B cell (primary cell): ENCODE measurements around the gene SMURF2. TPM values are rescaled to one million over a fixed set of nuclear protein-coding genes. Genes with fewer than 3 reads are reported as not detected.
"Not testable (repeated sequence)": the region's sequence is repeated elsewhere in the genome, so short reads cannot be mapped to it uniquely, and the experiment has no call there.

Experiments
- ATAC-seq: fragments of 200-7000 bp; cut with Tn5 transposase; one replicate; pipeline ENCODE4 v1.10.0; 2021; ENCODE audit warnings: low read depth, mild to moderate bottlenecking, moderate number of reproducible peaks, moderate library complexity
- CTCF ChIA-PET: fragments of 350-600 bp; sonication (Branson Sonifier 250); formaldehyde crosslinking; loops from one replicate; lab custom pipeline; 2021; ENCODE audit warnings: antibody characterized with exemption, inconsistent platforms; lab: Charles Lee
- POLR2A ChIA-PET: fragments of 350-600 bp; sonication (Branson Sonifier 250); formaldehyde crosslinking; loops from one replicate; lab custom pipeline; 2021; ENCODE audit warnings: antibody characterized with exemption; lab: Charles Lee
- DNase-seq: peaks from one replicate; pipeline ENCODE4 v3.0.0; 2013
- H2AFZ ChIP-seq: 2 replicates; pipeline ENCODE4 v1.6.1; 2012; ENCODE audit warnings: mild to moderate bottlenecking, low read depth, low read length; ENCODE audit not compliant: insufficient read depth, poor library complexity, severe bottlenecking
- H3K27ac ChIP-seq, 2 donors: 1 replicate in 1 of 2; 2 replicates in 1 of 2; pipeline ENCODE4 v1.5.1; 2012 to 2013; ENCODE audit warnings: low read length in 2 of 2, mild to moderate bottlenecking in 2 of 2, moderate library complexity in 1 of 2
- H3K27me3 ChIP-seq, 4 experiments: fragments of 200-600 bp in 1 of 4; sonication (generic) in 1 of 4; replicated peaks in 1 of 4; 1 replicate in 2 of 4; 2 replicates in 2 of 4; pipeline versions ENCODE4 v1.6.1 to v1.7.0; 2013 to 2016; ENCODE audit warnings: low read length in 3 of 4, mild to moderate bottlenecking in 2 of 4, mixed read lengths in 1 of 4, moderate library complexity in 1 of 4; ENCODE audit not compliant: insufficient read depth in 4 of 4, control insufficient read depth in 3 of 4; ENCODE audit errors: control extremely low read depth in 1 of 4
- H3K36me3 ChIP-seq, 2 experiments: replicated peaks in 1 of 2; 1 replicate in 1 of 2; 2 replicates in 1 of 2; pipeline versions ENCODE4 v1.6.1 to v1.7.1; 2013; ENCODE audit warnings: low read length in 1 of 2; ENCODE audit not compliant: insufficient read depth in 2 of 2, control insufficient read depth in 1 of 2; ENCODE audit errors: control extremely low read depth in 1 of 2, extremely low read depth in 1 of 2
- H3K4me1 ChIP-seq, 2 donors: fragments of 200-600 bp in 1 of 2; sonication (generic) in 1 of 2; 1 replicate in 1 of 2; 2 replicates in 1 of 2; pipeline versions ENCODE4 v1.5.1 to v1.6.1; 2013 to 2017; ENCODE audit warnings: low read length in 2 of 2; ENCODE audit not compliant: control insufficient read depth in 2 of 2, insufficient read depth in 2 of 2
- H3K4me2 ChIP-seq: replicated peaks from 2 replicates; pipeline ENCODE3; 2012; ENCODE audit warnings: mild to moderate bottlenecking, low read depth, low read length; ENCODE audit not compliant: poor library complexity, severe bottlenecking
- H3K4me3 ChIP-seq, 5 experiments: fragments of 200-600 bp in 1 of 5; sonication (generic) in 1 of 5; 1 replicate in 3 of 5; 2 replicates in 2 of 5; pipeline versions ENCODE4 v1.5.1 to v1.7.0; 2011 to 2016; ENCODE audit warnings: low read length in 4 of 5, mild to moderate bottlenecking in 4 of 5, low read depth in 2 of 5, control low read depth in 1 of 5, moderate library complexity in 1 of 5; ENCODE audit not compliant: insufficient read depth in 1 of 5; ENCODE audit errors: control extremely low read depth in 1 of 5, extremely low read depth in 1 of 5
- H3K79me2 ChIP-seq: fragments of 200-600 bp; sonication (generic); one replicate; pipeline ENCODE4 v1.6.0; 2016; ENCODE audit warnings: low read length; ENCODE audit not compliant: control insufficient read depth, insufficient read depth
- H3K9ac ChIP-seq: fragments of 200-600 bp; sonication (generic); 2 replicates; pipeline ENCODE4 v1.6.1; 2017; ENCODE audit warnings: mild to moderate bottlenecking, low read length, moderate library complexity
- H3K9me3 ChIP-seq, 3 donors: one replicate each; pipeline versions ENCODE4 v1.6.1 to v1.7.1; 2013; ENCODE audit warnings: low read length in 2 of 3; ENCODE audit not compliant: control insufficient read depth in 2 of 3, insufficient read depth in 1 of 3; ENCODE audit errors: control extremely low read depth in 1 of 3
- H4K20me1 ChIP-seq: 2 replicates; pipeline ENCODE4 v1.6.0; 2012; ENCODE audit warnings: mild to moderate bottlenecking, low read length; ENCODE audit not compliant: insufficient read depth, control insufficient read depth, poor library complexity, severe bottlenecking
- H3K27ac Mint-ChIP-seq: one replicate; pipeline ENCODE4 v1.8.0; 2021; ENCODE audit warnings: mixed read lengths
- H3K27me3 Mint-ChIP-seq: one replicate; pipeline ENCODE4 v1.8.0; 2021; ENCODE audit warnings: mixed read lengths
- H3K4me1 Mint-ChIP-seq: one replicate; pipeline ENCODE4 v1.8.0; 2021; ENCODE audit warnings: mixed read lengths
- H3K4me3 Mint-ChIP-seq: one replicate; pipeline ENCODE4 v1.8.0; 2021; ENCODE audit warnings: mixed read lengths
- H3K9me3 Mint-ChIP-seq: one replicate; pipeline ENCODE4 v1.8.0; 2022; ENCODE audit warnings: mixed read lengths; ENCODE audit not compliant: insufficient read depth
- WGBS: methylation state at CpG from one replicate; pipeline ENCODE4 v1.1.5; 2013; ENCODE audit warnings: missing lambda C conversion rate; ENCODE audit not compliant: insufficient coverage; 5-methylcytosine and 5-hydroxymethylcytosine counted together
- intact Hi-C: fragments of 100-400 bp; cut with micrococcal nuclease; formaldehyde crosslinking; loops from one replicate; pipeline ENCODE4 v1.10.0; 2022
- polyA plus RNA-seq: library from polyadenylated mRNA; depleted of rRNA; stranded (reverse); fragments of >200 nt; gene quantifications from 2 replicates; pipeline ENCODE4 v1.2.3, GENCODE V29; 2012
- total RNA-seq, 2 donors: library from RNA; stranded (reverse); fragments of 120-200 nt in 1 of 2; gene quantifications; 1 replicate in 1 of 2; 2 replicates in 1 of 2; pipeline versions ENCODE4 v1.2.3 to v1.2.4, GENCODE V29; 2013 to 2022

Gene SMURF2
- total and polyA plus RNA-seq, 2 donors (not counting 1 experiment from before 2014, with no cell fraction given), result 9.2 to 32.8 TPM

DNA sequence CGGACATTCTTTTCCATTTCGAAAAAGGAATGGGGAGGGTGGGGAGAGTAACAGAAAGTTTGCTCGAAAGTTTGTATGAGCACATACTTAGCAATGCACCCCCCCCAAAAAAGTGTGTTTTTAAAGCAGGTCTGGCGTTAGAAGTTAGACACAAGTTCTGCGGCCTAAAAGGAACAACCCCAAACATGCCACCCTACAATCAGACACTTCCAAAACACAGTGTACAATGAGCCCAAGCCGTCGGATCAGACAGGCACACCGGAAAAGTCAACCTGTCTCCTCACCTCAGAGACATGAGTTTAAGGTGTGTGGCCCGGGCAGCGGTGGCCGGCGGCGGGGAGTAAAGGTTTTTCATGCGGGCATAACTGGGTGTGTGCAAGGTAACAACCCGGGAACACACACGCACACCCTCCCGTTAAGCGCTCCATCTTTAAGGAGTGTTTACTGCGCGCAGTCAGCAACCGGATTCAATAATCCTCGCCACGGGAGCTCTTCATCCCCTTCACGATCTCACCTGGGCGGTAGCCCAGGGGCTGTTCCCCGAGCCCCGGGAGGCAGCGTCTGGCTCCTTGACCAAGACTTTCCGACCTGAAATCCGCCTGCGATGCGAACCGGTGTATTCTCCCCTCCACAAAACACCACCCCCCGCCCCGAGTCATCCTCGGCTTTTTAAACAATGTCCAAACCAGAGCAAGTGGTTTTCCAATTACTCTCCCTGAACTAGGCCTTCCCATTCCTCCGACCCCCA, 955 bp downstream of the SMURF2 start:
- ATAC-seq, result peak; percentile 0
- H3K9me3 ChIP-seq, CTCF ChIA-PET, H3K36me3 ChIP-seq, H3K27me3 ChIP-seq, H3K27me3 Mint-ChIP-seq, H3K9me3 Mint-ChIP-seq: not testable (repeated sequence)
- H3K4me3 ChIP-seq, result peak overlapping the region; percentile 50 to 84 (median 68)
- peaks cover 44% of the 10 kb centered on the region for H3K79me2 ChIP-seq
- peak; percentile 55 for DNase-seq
- POLR2A ChIA-PET, result interaction anchor here (0.5 to 1.6 kb wide), 3 partner anchors 62 to 1053 kb away, joined by 3 to 15 read pairs (median 6); partner anchors contain the start of genes CEP95 and DDX5
- H4K20me1 ChIP-seq, result peaks cover 31% of the 10 kb centered on the region
- 3% methylated on average over 30 of the region's 37 CpGs for WGBS
- Mint-ChIP-seq H3K27ac (peak overlapping the region; percentile 90), H3K4me3 (peak overlapping the region; percentile 97), H3K4me1 (peaks cover 35% of the 10 kb centered on the region)
- peak overlapping the region; percentile 95 for H3K4me2 ChIP-seq
- H3K9ac ChIP-seq, result peak overlapping the region; percentile 80
- H3K4me1 ChIP-seq, result peaks cover 11 to 21% of the 10 kb centered on the region in 2 donors
- intact Hi-C loops, result loop anchor here (5.0 kb wide), 1 partner anchor 261 kb away; no protein-coding TSS in a partner anchor
- peak overlapping the region; percentile 68 for H2AFZ ChIP-seq
- H3K27ac ChIP-seq, result peak overlapping the region; percentile 59 to 75

GRCh38 chr17:64660195-64660977, 1.7 kb downstream of the SMURF2 start:
- H3K36me3 ChIP-seq, H3K9me3 Mint-ChIP-seq, DNase-seq, H3K9me3 ChIP-seq, H3K27me3 ChIP-seq, POLR2A ChIA-PET, ATAC-seq, H3K27ac ChIP-seq, CTCF ChIA-PET, H2AFZ ChIP-seq, H3K27me3 Mint-ChIP-seq: not testable (repeated sequence)
- H3K9ac ChIP-seq, result peak overlapping the region; percentile 80
- peaks cover 38% of the 10 kb centered on the region for H3K4me1 Mint-ChIP-seq
- peak overlapping the region; percentile 90 for H3K27ac Mint-ChIP-seq
- intact Hi-C loops, result loop anchor here (5.0 kb wide), 1 partner anchor 262 kb away; no protein-coding TSS in a partner anchor
- peaks cover 52% of the 10 kb centered on the region for H3K79me2 ChIP-seq
- H3K4me3 Mint-ChIP-seq, result peak overlapping the region; percentile 97
- H3K4me2 ChIP-seq, result peak overlapping the region; percentile 95
- H3K4me3 ChIP-seq, result peak overlapping the region in 4 of 5 experiments; percentile 50 to 84 (median 72)
- WGBS, result no CpG with 5 or more reads among the region's 11 CpGs
- H4K20me1 ChIP-seq, result peaks cover 39% of the 10 kb centered on the region
- H3K4me1 ChIP-seq, result peaks cover 11 to 21% of the 10 kb centered on the region in 2 donors
